Measurements from ENCODE around the gene SHC2. TPM values are rescaled to one million over a fixed set of nuclear protein-coding genes. Genes with fewer than 3 reads are reported as not detected.
"Not testable (repeated sequence)": the region's sequence is repeated elsewhere in the genome, so short reads cannot be mapped to it uniquely, and the experiment has no call there.

SHC2 gene
- total and polyA plus RNA-seq, 12 donors: 1.2 to 196 (median 41.1) TPM

DNA sequence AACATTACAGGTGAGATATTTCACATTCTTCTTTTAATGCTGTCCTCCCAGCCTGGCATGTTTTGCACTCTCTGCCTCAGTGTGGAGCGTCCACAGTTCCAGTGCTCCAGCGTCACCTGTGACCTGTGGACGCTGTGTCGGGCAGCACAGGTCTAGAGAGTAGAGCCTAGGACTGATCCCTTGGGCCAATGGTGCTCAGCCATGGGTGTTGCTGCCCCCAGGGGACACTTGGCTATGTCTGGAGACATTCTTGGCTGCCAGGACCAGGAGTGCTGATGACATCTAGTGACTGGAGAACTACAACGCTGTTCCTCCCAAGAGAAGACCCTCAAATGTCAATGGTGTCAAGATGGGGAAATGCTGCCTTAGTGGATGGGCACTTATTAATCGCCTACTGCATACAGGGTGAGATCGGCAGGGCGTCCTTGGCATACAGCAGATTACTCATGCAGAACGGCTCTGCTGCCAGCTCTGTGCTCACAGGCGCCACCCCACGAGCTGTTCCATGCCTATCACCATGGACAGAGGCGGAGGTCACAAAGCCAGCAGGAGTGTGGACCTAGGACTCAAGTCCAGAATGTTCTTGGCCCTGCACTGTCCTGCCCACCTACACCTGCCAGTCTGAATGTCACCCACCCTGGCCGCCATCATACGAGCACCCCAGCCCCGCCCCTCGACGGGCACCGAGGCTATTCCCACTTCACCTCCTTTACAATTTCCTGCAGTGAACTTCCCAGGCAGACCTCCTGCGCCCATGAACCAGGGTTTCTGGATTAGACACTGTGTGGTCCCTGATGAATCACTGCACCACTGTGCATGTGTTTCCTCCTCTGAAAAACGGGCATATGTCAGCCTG, 21.6 kb upstream of the SHC2 start:
- Histone ChIP-seq H3K36me3 (replicated peaks in 1 of 2) (no peaks in the 10 kb centered on the region), H3K4me1 (replicated peaks in 1 of 2) (peaks cover 4 to 6% of the 10 kb centered on the region in 2 donors), H3K4me3 (no peak overlapping the region), H3K9me3 (replicated peaks in 1 of 3) (no peaks in the 10 kb centered on the region), H3K27ac (peak overlapping the region in 1 of 5 donors; percentile 47), H3K27me3 (no peaks in the 10 kb centered on the region)
- 44 to 63% (median 48%) methylated on average over 13 to 20 of the region's 20 CpGs for WGBS, 4 donors
- intact Hi-C loops (cut with DNase I): no loop called here
- peak in 1 of 6 experiments; percentile 16 for TF ChIP-seq CTCF (IDR thresholded peaks at IDR 0.05)
- no peak for TF ChIP-seq POLR2A (IDR thresholded peaks at IDR 0.05)
- DNase-seq: peak in 5 of 7 donors; percentile 33 to 59 (median 50)

DNA sequence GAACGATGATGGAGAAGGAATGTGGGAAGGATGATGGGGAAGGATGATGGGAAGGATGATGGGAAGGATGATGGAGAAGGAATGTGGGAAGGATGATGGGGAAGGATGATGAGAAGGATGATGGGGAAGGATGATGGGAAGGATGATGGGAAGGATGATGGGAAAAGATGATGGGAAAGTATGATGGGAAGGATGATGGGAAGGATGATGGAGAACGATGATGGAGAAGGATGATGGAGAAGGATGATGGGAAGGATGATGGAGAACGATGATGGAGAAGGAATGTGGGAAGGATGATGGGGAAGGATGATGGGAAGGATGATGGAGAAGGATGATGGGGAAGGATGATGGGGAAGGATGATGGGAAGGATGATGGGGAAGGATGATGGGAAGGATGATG, 20.3 kb upstream of the SHC2 start:
- H3K27me3 ChIP-seq; H3K27ac ChIP-seq; DNase-seq; H3K36me3 ChIP-seq (replicated peaks in 1 of 2); H3K9me3 ChIP-seq (replicated peaks in 1 of 3); H3K4me1 ChIP-seq (replicated peaks in 1 of 2); intact Hi-C loops (cut with DNase I); H3K4me3 ChIP-seq: not testable (repeated sequence)
- WGBS, 4 donors: 88 to 99% (median 97%) methylated on average over 3 of the region's 3 CpGs

DNA sequence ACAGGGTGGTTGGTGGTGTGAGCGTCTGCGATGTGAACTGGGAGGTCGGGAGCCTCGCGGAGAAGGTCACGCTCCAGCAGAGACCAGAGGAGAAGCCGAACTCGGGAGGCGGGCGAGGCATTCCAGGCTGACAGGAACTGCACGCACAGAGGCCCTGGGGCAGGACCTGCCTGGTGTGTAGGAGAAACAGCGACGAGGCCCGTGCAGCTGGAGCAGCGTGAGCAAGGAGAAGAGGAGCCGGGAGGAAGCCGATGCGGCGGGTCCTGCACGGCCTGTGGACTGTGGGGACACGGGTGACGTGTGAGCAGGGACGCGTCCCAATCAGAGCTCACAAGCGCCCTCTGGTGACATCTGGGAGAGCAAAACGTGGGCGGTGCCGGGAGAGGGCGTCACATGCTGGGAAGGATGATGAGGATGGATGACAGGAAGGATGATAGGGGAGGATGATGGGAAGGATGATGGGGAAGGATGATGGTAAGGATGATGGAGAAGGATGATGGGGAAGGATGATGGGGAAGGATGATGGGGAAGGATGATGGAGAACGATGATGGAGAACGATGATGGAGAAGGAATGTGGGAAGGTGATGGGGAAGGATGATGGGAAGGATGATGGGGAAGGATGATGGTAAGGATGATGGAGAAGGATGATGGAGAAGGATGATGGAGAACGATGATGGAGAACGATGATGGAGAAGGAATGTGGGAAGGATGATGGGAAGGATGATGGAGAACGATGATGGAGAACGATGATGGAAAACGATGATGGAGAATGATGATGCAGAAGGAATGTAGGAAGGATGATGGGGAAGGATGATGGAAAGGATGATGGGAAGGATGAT, 19.4 kb upstream of the SHC2 start:
- H3K4me1 ChIP-seq (replicated peaks in 1 of 2): peaks cover 0 to 6% of the 10 kb centered on the region in 2 donors
- H3K36me3 ChIP-seq (replicated peaks in 1 of 2): no peaks in the 10 kb centered on the region
- peak overlapping the region in 1 of 4 donors; percentile 21 for H3K4me3 ChIP-seq
- intact Hi-C loops (cut with DNase I): no loop called here
- TF ChIP-seq CTCF (IDR thresholded peaks at IDR 0.05) (peak; percentile 32 to 78 (median 66)), POLR2A (IDR thresholded peaks at IDR 0.05) (no peak)
- peak overlapping the region in 2 of 5 donors; percentile 30 to 52 for H3K27ac ChIP-seq
- WGBS, 4 donors: 23 to 30% (median 28%) methylated on average over 26 to 36 of the region's 36 CpGs
- no peaks in the 10 kb centered on the region for H3K9me3 ChIP-seq (replicated peaks in 1 of 3)
- DNase-seq: peak; percentile 78 to 93 (median 85)
- no peaks in the 10 kb centered on the region for H3K27me3 ChIP-seq

- 63 to 83% (median 78%) methylated on average over 14 of the region's 14 CpGs for WGBS, 4 donors
- intact Hi-C loops (cut with DNase I): no loop called here
These were observed 18.1 kb upstream of the SHC2 start for GRCh38 chr19:478976-479375.

More at GRCh38 chr19:478976-479375, 18.1 kb upstream of the SHC2 start:
- Histone ChIP-seq H3K27ac (no peak overlapping the region), H3K36me3 (replicated peaks in 1 of 2) (no peaks in the 10 kb centered on the region), H3K4me3 (no peak overlapping the region), H3K9me3 (replicated peaks in 1 of 3) (no peaks in the 10 kb centered on the region), H3K27me3 (no peaks in the 10 kb centered on the region), H3K4me1 (replicated peaks in 1 of 2) (peaks cover 0 to 6% of the 10 kb centered on the region in 2 donors)
- TF ChIP-seq POLR2A (IDR thresholded peaks at IDR 0.05) (no peak), CTCF (IDR thresholded peaks at IDR 0.05) (no peak)
- DNase-seq: no peak

Data from adrenal gland (tissue), 12 donors.